22Rv1 (cell line): ENCODE measurements around the gene SLC13A4.

Experiments
- CTCF ChIP-seq: fragments of 450-650 bp; IDR thresholded peaks from 2 replicates; pipeline ENCODE4 v1.5.1; 2017; ENCODE audit warnings: mild to moderate bottlenecking
- ZFX ChIP-seq: fragments of 450-650 bp; IDR thresholded peaks from 2 replicates; pipeline ENCODE4 v1.6.1; 2017; ENCODE audit warnings: antibody characterized with exemption, borderline replicate concordance

- TF ChIP-seq CTCF (no peak), ZFX (no peak)
Observed at GRCh38 chr7:135666846-135667245, 61.1 kb downstream of the SLC13A4 start.
